Astrocyte of the cerebellum (primary cell): Measurements from ENCODE around the gene TBC1D5.

Source experiments
- DNase-seq: peaks from one replicate; pipeline ENCODE4 v3.0.0-alpha.2; 2011; ENCODE audit warnings: low read depth
- H3K4me3 ChIP-seq: 2 replicates; pipeline ENCODE4 v1.5.1; 2011; ENCODE audit warnings: mild to moderate bottlenecking, low read depth, low read length, moderate library complexity
- CTCF ChIP-seq: IDR thresholded peaks from 2 replicates; pipeline ENCODE4 v1.5.1; 2012; ENCODE audit warnings: low read length, low read depth, moderate library complexity, mild to moderate bottlenecking; ENCODE audit errors: missing control alignments
- in situ Hi-C: cut with HindIII; loops from 2 replicates; pipeline ENCODE4 v1.10.0; 2017; ENCODE audit warnings: low sequenced_read_pairs

Gene TBC1D5

GRCh38 chr3:17645074-17645698, 97.2 kb downstream of the TBC1D5 start:
- TF ChIP-seq CTCF, result peak; percentile 73
- peak; percentile 60 for DNase-seq
- H3K4me3 ChIP-seq, result no peak overlapping the region
- in situ Hi-C loops, result no loop called here

- no peak for TF ChIP-seq CTCF
- in situ Hi-C loops, result no loop called here
- peak; percentile 68 for DNase-seq
- no peak overlapping the region for H3K4me3 ChIP-seq
Observed at GRCh38 chr3:17643691-17644090, 98.7 kb downstream of the TBC1D5 start.

DNA sequence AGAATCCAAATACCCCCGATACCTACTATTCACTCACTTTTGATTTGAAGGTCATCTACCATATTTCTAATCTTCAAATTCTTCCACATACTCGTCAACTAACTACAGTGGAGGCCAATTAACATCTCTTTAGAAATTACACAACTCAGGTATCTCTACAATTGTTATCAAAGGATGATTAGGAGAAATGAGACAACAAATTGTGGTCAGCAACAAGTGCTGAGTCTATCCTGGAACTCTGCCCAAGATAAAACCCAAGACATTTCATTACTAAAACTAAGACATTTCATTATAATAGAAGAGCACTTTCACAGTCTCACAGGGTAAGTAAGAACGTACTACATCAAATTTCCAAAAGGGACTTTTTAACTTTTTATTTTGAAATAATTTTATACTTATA, 100.0 kb downstream of the TBC1D5 start:
- no peak overlapping the region for H3K4me3 ChIP-seq
- no peak for TF ChIP-seq CTCF
- in situ Hi-C loops, result no loop called here
- DNase-seq, result no peak

DNA sequence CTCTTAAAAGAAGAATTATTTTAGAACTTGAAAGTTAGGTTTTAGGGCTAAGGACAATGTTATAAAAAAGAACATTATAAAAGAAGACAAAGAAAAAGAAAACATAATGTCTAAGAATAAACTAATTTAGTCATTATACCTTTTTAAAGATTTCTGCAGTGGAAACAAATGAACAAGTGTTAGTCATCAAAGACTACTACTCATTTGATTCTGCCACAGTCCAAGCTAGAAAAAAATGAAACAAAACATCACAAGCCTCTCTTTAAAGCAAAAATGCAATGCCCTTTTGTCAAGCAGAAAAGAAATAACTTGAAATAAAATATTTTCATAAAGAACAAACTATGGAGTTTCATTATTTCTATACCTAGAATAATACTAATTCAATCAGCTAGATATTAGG, 102.0 kb downstream of the TBC1D5 start:
- in situ Hi-C loops, result no loop called here
- peak; percentile 9 for DNase-seq
- no peak overlapping the region for H3K4me3 ChIP-seq
- no peak for TF ChIP-seq CTCF

GRCh38 chr3:17639765-17640164, 102.7 kb downstream of the TBC1D5 start:
- no peak for TF ChIP-seq CTCF
- in situ Hi-C loops, result no loop called here
- H3K4me3 ChIP-seq, result no peak overlapping the region
- peak; percentile 32 for DNase-seq

DNA sequence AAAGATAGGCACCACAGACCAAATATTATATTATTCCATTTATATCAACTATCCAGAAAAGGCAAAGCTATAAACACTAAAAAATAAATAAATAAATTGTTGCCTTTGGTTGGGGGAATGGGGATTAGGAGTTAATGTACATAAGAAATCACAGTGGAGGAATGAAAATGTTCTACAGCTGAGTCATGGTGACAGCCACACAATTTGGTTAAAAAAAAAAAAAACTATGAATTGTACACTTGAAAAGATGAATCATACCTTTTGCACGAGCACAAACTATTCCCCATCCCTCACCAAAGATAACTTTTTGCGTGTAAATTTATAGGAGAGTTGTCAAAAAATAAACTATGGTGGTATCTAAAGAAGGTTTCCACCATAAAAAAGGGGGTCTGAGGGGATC, 103.2 kb downstream of the TBC1D5 start:
- no peak for TF ChIP-seq CTCF

More for the DNA sequence above, 103.2 kb downstream of the TBC1D5 start:
- DNase-seq, result peak; percentile 5
- in situ Hi-C loops, result no loop called here
- no peak overlapping the region for H3K4me3 ChIP-seq
